ENCODE results near the gene DLG2.

- TF ChIP-seq, protein P1, sequence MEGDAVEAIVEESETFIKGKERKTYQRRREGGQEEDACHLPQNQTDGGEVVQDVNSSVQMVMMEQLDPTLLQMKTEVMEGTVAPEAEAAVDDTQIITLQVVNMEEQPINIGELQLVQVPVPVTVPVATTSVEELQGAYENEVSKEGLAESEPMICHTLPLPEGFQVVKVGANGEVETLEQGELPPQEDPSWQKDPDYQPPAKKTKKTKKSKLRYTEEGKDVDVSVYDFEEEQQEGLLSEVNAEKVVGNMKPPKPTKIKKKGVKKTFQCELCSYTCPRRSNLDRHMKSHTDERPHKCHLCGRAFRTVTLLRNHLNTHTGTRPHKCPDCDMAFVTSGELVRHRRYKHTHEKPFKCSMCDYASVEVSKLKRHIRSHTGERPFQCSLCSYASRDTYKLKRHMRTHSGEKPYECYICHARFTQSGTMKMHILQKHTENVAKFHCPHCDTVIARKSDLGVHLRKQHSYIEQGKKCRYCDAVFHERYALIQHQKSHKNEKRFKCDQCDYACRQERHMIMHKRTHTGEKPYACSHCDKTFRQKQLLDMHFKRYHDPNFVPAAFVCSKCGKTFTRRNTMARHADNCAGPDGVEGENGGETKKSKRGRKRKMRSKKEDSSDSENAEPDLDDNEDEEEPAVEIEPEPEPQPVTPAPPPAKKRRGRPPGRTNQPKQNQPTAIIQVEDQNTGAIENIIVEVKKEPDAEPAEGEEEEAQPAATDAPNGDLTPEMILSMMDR (IDR thresholded peaks at IDR 0.05) = no peak
- TF ChIP-seq EP300 (IDR thresholded peaks at IDR 0.05) (no peak), POLR2A (IDR thresholded peaks at IDR 0.05) (no peak)
Observed at GRCh38 chr11:84140386-84141169, 1486.6 kb downstream of the DLG2 start.

All from ovary (tissue), 3 donors.